Activated CD4-positive, alpha-beta T cell treated with anti-CD3 and anti-CD28 coated beads for 1 hour (primary cell): ENCODE results near the gene ARFGAP2.

Source experiments
- DNase-seq: peaks from one replicate; pipeline ENCODE4 v3.0.0-alpha.2; 2020

The ARFGAP2 gene

GRCh38 chr11:47166368-47166767 lies 10.3 kb downstream of the ARFGAP2 start:
- DNase-seq, result no peak

- DNase-seq, result no peak
These were observed 11.3 kb downstream of the ARFGAP2 start for GRCh38 chr11:47165253-47165840.

- no peak for DNase-seq
These were observed 12.4 kb downstream of the ARFGAP2 start for GRCh38 chr11:47164321-47164720.

GRCh38 chr11:47163898-47164297 lies 12.8 kb downstream of the ARFGAP2 start:
- DNase-seq, result no peak

- DNase-seq, result no peak
These were observed 13.5 kb downstream of the ARFGAP2 start for GRCh38 chr11:47163193-47163592.

- no peak for DNase-seq
These were observed 14.3 kb downstream of the ARFGAP2 start for GRCh38 chr11:47162426-47162825.

- no peak for DNase-seq
These were observed 14.8 kb downstream of the ARFGAP2 start for GRCh38 chr11:47161890-47162289.

- DNase-seq, result peak; percentile 47
These were observed 15.4 kb downstream of the ARFGAP2 start for GRCh38 chr11:47161134-47161854.

GRCh38 chr11:47160753-47161133 lies 15.9 kb downstream of the ARFGAP2 start:
- no peak for DNase-seq

GRCh38 chr11:47158242-47158641 lies 18.4 kb downstream of the ARFGAP2 start:
- no peak for DNase-seq

- no peak for DNase-seq
These were observed 18.9 kb downstream of the ARFGAP2 start for GRCh38 chr11:47157805-47158204.

- DNase-seq, result no peak
These were observed 19.7 kb downstream of the ARFGAP2 start for GRCh38 chr11:47156951-47157350.

- no peak for DNase-seq
These were observed 20.3 kb downstream of the ARFGAP2 start for GRCh38 chr11:47156333-47156732.

- DNase-seq, result no peak
These were observed 20.8 kb downstream of the ARFGAP2 start for GRCh38 chr11:47155879-47156278.

- DNase-seq, result no peak
These were observed 21.8 kb downstream of the ARFGAP2 start for GRCh38 chr11:47154616-47155570.

GRCh38 chr11:47152953-47153950 lies 23.4 kb downstream of the ARFGAP2 start:
- DNase-seq, result no peak

- DNase-seq, result no peak
These were observed 24.3 kb downstream of the ARFGAP2 start for GRCh38 chr11:47152126-47152952.

- no peak for DNase-seq
These were observed 26.9 kb downstream of the ARFGAP2 start for GRCh38 chr11:47149782-47150181.

GRCh38 chr11:47148903-47149531 lies 27.7 kb downstream of the ARFGAP2 start:
- DNase-seq, result no peak

- no peak for DNase-seq
These were observed 28.4 kb downstream of the ARFGAP2 start for GRCh38 chr11:47148270-47148669.

GRCh38 chr11:47147681-47148080 lies 29.0 kb downstream of the ARFGAP2 start:
- DNase-seq, result no peak
